GM10266 (cell line): ENCODE measurements around the gene ARMH1.

ENCODE experiments used
- DNase-seq: peaks from one replicate; pipeline ENCODE4 v3.0.0; 2012; ENCODE audit errors: extremely low spot score
- CTCF ChIP-seq: IDR thresholded peaks from 2 replicates; pipeline ENCODE4 v1.5.1; 2012; ENCODE audit warnings: mild to moderate bottlenecking, low read depth; ENCODE audit not compliant: control insufficient read depth, insufficient read depth; ENCODE audit errors: missing control alignments

Gene ARMH1

GRCh38 chr1:44632598-44632997 lies 41.9 kb upstream of the ARMH1 start:
- TF ChIP-seq CTCF: no peak
- peak; percentile 52 for DNase-seq

- no peak for TF ChIP-seq CTCF
- DNase-seq: no peak
Observed at GRCh38 chr1:44634606-44635189, 39.8 kb upstream of the ARMH1 start.

- no peak for DNase-seq
- TF ChIP-seq CTCF: no peak
Observed at GRCh38 chr1:44635439-44635838, 39.1 kb upstream of the ARMH1 start.

DNA sequence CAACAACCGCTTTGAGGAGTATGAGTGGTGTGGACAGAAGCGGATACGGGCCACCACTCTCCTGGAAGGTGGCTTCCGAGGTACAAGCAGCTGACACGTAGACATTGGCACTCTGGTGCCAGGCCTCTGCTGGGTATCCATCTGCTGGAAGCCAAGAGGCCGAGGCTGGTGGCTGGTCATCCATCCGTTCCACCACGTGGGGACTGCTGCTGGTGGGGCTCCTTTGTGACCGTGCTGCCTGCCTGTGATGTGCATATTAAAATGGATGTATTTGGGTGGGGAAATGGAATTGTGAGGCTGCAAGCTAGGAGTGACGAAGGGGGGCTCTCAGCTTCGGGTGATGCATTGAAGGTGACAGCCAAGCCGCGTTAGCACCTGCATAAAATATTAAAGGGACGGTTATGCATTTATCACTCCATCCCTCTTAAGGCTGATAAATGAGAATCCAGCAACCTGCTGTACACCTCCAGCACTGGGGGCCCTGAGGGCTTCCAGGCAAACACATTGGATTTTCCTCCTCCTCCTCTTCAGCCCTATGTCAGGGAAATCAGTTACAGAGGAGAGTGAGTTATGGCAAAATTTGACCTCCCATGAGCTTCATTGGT lies 38.3 kb upstream of the ARMH1 start:
- no peak for TF ChIP-seq CTCF
- DNase-seq: no peak

GRCh38 chr1:44636688-44637598 lies 37.6 kb upstream of the ARMH1 start:
- TF ChIP-seq CTCF: no peak
- no peak for DNase-seq

- no peak for TF ChIP-seq CTCF
- DNase-seq: no peak
Observed at GRCh38 chr1:44637702-44638411, 36.7 kb upstream of the ARMH1 start.
